ENCODE measurements around the gene MAN1C1. TPM values are rescaled to one million over a fixed set of nuclear protein-coding genes. Genes with fewer than 3 reads are reported as not detected.

The MAN1C1 gene
- total and polyA plus RNA-seq, 2 donors (not counting 3 experiments of a cell fraction or from before 2014, with no cell fraction given): 1.5 to 4.0 TPM

DNA sequence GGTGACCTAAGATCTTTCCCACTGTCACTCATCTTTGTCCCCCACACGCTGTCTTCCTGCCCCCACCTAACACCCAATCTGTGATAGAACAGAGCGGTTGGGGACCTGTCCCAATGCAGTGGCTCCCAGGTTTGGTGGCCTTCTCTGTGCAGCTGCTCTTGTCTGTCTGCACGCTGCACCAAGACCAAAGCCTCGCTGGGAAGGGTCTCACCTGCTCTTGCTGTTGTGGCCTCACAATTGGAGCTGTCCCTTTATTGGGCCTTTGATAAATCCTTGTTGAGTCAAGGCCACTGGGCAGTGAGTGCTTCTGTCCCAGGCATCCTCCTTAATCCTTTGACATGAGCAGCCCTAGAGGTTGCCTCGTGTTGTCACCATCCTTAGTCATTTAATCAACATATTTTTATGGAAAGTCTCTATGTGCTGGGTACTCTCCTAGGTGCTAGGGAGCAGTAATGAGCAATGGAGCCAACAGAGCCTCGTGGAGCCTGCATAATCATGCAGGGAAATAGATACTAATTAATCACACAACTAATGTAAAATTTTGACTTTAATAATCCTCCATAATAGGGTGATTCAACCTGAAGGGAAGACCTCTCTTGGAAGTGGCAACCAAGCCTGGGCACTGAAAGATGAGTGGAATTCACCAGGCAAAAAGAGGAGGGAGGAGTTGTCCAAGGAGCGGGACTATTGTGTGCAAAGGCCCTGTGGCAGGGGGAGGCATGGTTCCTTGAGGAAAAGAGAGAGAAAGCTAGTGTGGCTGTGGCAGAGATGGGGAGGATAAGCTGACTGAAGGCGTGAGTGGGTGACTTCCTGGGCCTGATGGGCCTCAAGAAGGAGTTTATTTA lies 57.6 kb downstream of the MAN1C1 start:
- FAIRE-seq (no peak), DNase-seq (ENCODE audit: low read depth, low spot score) (no peak)
- no peak overlapping the region for H2AFZ ChIP-seq (ENCODE audit: low read depth, low read length)
- no peaks in the 10 kb centered on the region for H3K4me1 ChIP-seq (ENCODE audit: control insufficient read depth, extremely low read depth, insufficient read depth, low read length)
- no peaks in the 10 kb centered on the region for H4K20me1 ChIP-seq (replicated peaks; ENCODE audit: control insufficient read depth, extremely low read depth, insufficient read depth, low read length)
- no peak overlapping the region for H3K27ac ChIP-seq (ENCODE audit: insufficient read depth, low read depth, low read length)
- no peaks in the 10 kb centered on the region for H3K9me3 ChIP-seq (replicated peaks; ENCODE audit: control insufficient read depth, insufficient read depth, low read length)
- dilution Hi-C loops (cut with MboI; ENCODE audit: extremely low pct_ligation_motif_present, low sequenced_read_pairs): no loop called here
- H3K27me3 ChIP-seq (ENCODE audit: control insufficient read depth in 2 of 2, insufficient read depth in 2 of 2, low read length in 2 of 2): peaks cover 13% of the 10 kb centered on the region in 2 experiments
- no peaks in the 10 kb centered on the region for H3K36me3 ChIP-seq (ENCODE audit: control insufficient read depth in 2 of 2, extremely low read depth in 1 of 2, insufficient read depth in 2 of 2, low read length in 2 of 2)
- TF ChIP-seq POLR2AphosphoS5 (IDR thresholded peaks at IDR 0.05; ENCODE audit: insufficient read depth, low read depth, low read length) (no peak), POLR2A (IDR thresholded peaks at IDR 0.05; ENCODE audit: low read depth, low read length) (no peak), GATA2 (IDR thresholded peaks at IDR 0.05; ENCODE audit: insufficient read depth, insufficient read length, low read depth, low read length) (no peak), EZH2 (IDR thresholded peaks at IDR 0.05; ENCODE audit: borderline replicate concordance, low read depth, low read length, severe bottlenecking) (no peak)
- TF ChIP-seq, protein P1, sequence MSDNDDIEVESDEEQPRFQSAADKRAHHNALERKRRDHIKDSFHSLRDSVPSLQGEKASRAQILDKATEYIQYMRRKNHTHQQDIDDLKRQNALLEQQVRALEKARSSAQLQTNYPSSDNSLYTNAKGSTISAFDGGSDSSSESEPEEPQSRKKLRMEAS (IDR thresholded peaks at IDR 0.05; ENCODE audit: insufficient read depth, insufficient read length): no peak
- no peaks in the 10 kb centered on the region for H3K9me1 ChIP-seq (replicated peaks; ENCODE audit: control insufficient read depth, extremely low read depth, insufficient read depth, low read length)
- CTCF ChIA-PET: no interaction called here
- intact Hi-C loops (cut with micrococcal nuclease): no loop called here
- no TSS peak for BruUV-seq (replicated peaks)
- no peaks in the 10 kb centered on the region for H3K79me2 ChIP-seq (ENCODE audit: control insufficient read depth, insufficient read depth, low read length)
- H3K4me2 ChIP-seq (ENCODE audit: insufficient read depth, low read length): no peak overlapping the region
- POLR2A ChIA-PET: no interaction called here
- no peak overlapping the region for H3K9ac ChIP-seq (replicated peaks; ENCODE audit: extremely low read depth, insufficient read depth, low read length)
- H3K4me3 ChIP-seq (replicated peaks in 1 of 3; ENCODE audit: insufficient read depth in 1 of 3, low read depth in 1 of 3, low read length in 3 of 3): no peak overlapping the region

DNA sequence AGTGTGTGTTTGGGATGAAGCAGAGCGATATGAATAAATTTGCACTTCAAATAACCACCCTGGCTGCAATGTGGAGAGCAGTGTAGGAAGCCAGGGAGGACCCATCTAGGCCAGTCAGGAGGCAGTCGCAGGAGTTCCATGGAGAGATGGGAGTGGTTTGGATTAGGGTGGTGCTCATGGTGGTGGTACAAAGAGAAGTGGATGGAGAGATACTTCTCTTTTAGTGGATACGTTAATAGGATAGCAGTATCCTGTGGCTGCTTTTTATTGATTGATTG lies 58.2 kb downstream of the MAN1C1 start:
- Histone ChIP-seq H3K36me3 (ENCODE audit: control insufficient read depth in 2 of 2, extremely low read depth in 1 of 2, insufficient read depth in 2 of 2, low read length in 2 of 2) (no peaks in the 10 kb centered on the region), H3K9me1 (replicated peaks; ENCODE audit: control insufficient read depth, extremely low read depth, insufficient read depth, low read length) (no peaks in the 10 kb centered on the region), H3K79me2 (ENCODE audit: control insufficient read depth, insufficient read depth, low read length) (no peaks in the 10 kb centered on the region), H3K4me1 (ENCODE audit: control insufficient read depth, extremely low read depth, insufficient read depth, low read length) (no peaks in the 10 kb centered on the region), H3K27me3 (ENCODE audit: control insufficient read depth in 2 of 2, insufficient read depth in 2 of 2, low read length in 2 of 2) (peaks cover 13% of the 10 kb centered on the region in 2 experiments), H3K27ac (ENCODE audit: insufficient read depth, low read depth, low read length) (no peak overlapping the region), H3K9me3 (replicated peaks; ENCODE audit: control insufficient read depth, insufficient read depth, low read length) (no peaks in the 10 kb centered on the region), H3K4me3 (replicated peaks in 1 of 3; ENCODE audit: insufficient read depth in 1 of 3, low read depth in 1 of 3, low read length in 3 of 3) (no peak overlapping the region), H2AFZ (ENCODE audit: low read depth, low read length) (no peak overlapping the region), H4K20me1 (replicated peaks; ENCODE audit: control insufficient read depth, extremely low read depth, insufficient read depth, low read length) (no peaks in the 10 kb centered on the region), H3K4me2 (ENCODE audit: insufficient read depth, low read length) (no peak overlapping the region), H3K9ac (replicated peaks; ENCODE audit: extremely low read depth, insufficient read depth, low read length) (no peak overlapping the region)
- FAIRE-seq (no peak), DNase-seq (ENCODE audit: low read depth, low spot score) (no peak)
- TF ChIP-seq FOS (IDR thresholded peaks at IDR 0.05; ENCODE audit: borderline replicate concordance, insufficient read depth, low read length) (no peak), POLR2A (IDR thresholded peaks at IDR 0.05; ENCODE audit: low read depth, low read length) (no peak), MYC (IDR thresholded peaks at IDR 0.05; ENCODE audit: low read depth, low read length) (no peak), GATA2 (IDR thresholded peaks at IDR 0.05; ENCODE audit: insufficient read depth, insufficient read length, low read depth, low read length) (no peak), EZH2 (IDR thresholded peaks at IDR 0.05; ENCODE audit: borderline replicate concordance, low read depth, low read length, severe bottlenecking) (no peak), JUN (IDR thresholded peaks at IDR 0.05; ENCODE audit: borderline replicate concordance, insufficient read depth, insufficient read length, low read depth) (no peak), POLR2AphosphoS5 (IDR thresholded peaks at IDR 0.05; ENCODE audit: insufficient read depth, low read depth, low read length) (no peak)
- TF ChIP-seq, protein P1 (IDR thresholded peaks at IDR 0.05; ENCODE audit: insufficient read depth, insufficient read length): no peak
- TF ChIP-seq, protein P2, sequence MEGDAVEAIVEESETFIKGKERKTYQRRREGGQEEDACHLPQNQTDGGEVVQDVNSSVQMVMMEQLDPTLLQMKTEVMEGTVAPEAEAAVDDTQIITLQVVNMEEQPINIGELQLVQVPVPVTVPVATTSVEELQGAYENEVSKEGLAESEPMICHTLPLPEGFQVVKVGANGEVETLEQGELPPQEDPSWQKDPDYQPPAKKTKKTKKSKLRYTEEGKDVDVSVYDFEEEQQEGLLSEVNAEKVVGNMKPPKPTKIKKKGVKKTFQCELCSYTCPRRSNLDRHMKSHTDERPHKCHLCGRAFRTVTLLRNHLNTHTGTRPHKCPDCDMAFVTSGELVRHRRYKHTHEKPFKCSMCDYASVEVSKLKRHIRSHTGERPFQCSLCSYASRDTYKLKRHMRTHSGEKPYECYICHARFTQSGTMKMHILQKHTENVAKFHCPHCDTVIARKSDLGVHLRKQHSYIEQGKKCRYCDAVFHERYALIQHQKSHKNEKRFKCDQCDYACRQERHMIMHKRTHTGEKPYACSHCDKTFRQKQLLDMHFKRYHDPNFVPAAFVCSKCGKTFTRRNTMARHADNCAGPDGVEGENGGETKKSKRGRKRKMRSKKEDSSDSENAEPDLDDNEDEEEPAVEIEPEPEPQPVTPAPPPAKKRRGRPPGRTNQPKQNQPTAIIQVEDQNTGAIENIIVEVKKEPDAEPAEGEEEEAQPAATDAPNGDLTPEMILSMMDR (IDR thresholded peaks at IDR 0.05; ENCODE audit: extremely low read depth in 1 of 2, insufficient read depth in 1 of 2, low read depth in 1 of 2, low read length in 2 of 2): no peak
- ChIA-PET CTCF (no interaction called here), POLR2A (no interaction called here)
- no TSS peak for BruUV-seq (replicated peaks)
- intact Hi-C loops (cut with micrococcal nuclease): no loop called here
- dilution Hi-C loops (cut with MboI; ENCODE audit: extremely low pct_ligation_motif_present, low sequenced_read_pairs): no loop called here

All from endothelial cell of umbilical vein (primary cell).